A549 (cell line): Measurements from ENCODE around the gene CLEC2B. TPM values are rescaled to one million over a fixed set of nuclear protein-coding genes. Genes with fewer than 3 reads are reported as not detected.
A peak's percentile ranks its signal among the peaks of the same experiment; 100 is the strongest.

ENCODE experiments used
- ATAC-seq, 2 experiments: fragments of 200-7000 bp in 1 of 2; fragments of >200 bp in 1 of 2; cut with Nextera tagmentation in 1 of 2; cut with Tn5 transposase in 1 of 2; 3 replicates each; pipeline versions ENCODE4 v1.8.0 to v1.9.1; 2018 to 2020; ENCODE audit warnings: mild to moderate bottlenecking in 1 of 2, moderate library complexity in 1 of 2
- CTCF ChIA-PET: fragments of 300-600 bp; sonication (Branson Sonifier 250); formaldehyde crosslinking; extraction: SDS; loops from one replicate; lab custom pipeline; 2021; ENCODE audit warnings: antibody characterized with exemption, inconsistent platforms; lab: Yijun Ruan, JAX
- POLR2A ChIA-PET: fragments of 350-600 bp; formaldehyde crosslinking; extraction: SDS; loops from one replicate; lab custom pipeline; 2021; ENCODE audit warnings: antibody characterized with exemption, inconsistent platforms; lab: Yijun Ruan, JAX
- DNase-seq, 2 experiments: peaks; one replicate each; pipeline versions ENCODE4 v3.0.0 to v3.0.0-alpha.2; 2011 to 2016; ENCODE audit warnings: low read depth in 1 of 2, low spot score in 1 of 2
- FAIRE-seq: peaks from 2 replicates; lab custom pipeline; 2011; peaks lifted over from hg19 to GRCh38; lab: Jason Lieb, UNC
- H3K27ac ChIP-seq, 2 experiments: fragments of >200 bp; sonication (Bioruptor Twin); formaldehyde crosslinking; 3 replicates each; pipeline ENCODE4 v1.5.1; 2016 to 2017
- H3K4me1 ChIP-seq: fragments of >200 bp; sonication (Bioruptor Twin); formaldehyde crosslinking; 3 replicates; pipeline ENCODE4 v1.6.1; 2016
- H3K4me2 ChIP-seq: fragments of >200 bp; sonication (Bioruptor Twin); formaldehyde crosslinking; 3 replicates; pipeline ENCODE4 v1.6.1; 2016
- H3K4me3 ChIP-seq: fragments of >200 bp; sonication (Bioruptor Twin); formaldehyde crosslinking; 3 replicates; pipeline ENCODE4 v1.5.1; 2016
- H3K9me3 ChIP-seq: fragments of >200 bp; sonication (Bioruptor Twin); formaldehyde crosslinking; 3 replicates; pipeline ENCODE4 v1.6.1; 2016
- CEBPB ChIP-seq, 2 experiments: fragments of >200 bp in 1 of 2; sonication (Bioruptor Twin) in 1 of 2; formaldehyde crosslinking in 1 of 2; IDR thresholded peaks; 2 replicates each; pipeline ENCODE4 v1.6.1; 2012 to 2016
- CHD4 ChIP-seq: fragments of 200-600 bp; sonication (generic); IDR thresholded peaks from 2 replicates; pipeline ENCODE4 v1.6.1; 2016; ENCODE audit warnings: antibody characterized with exemption, mild to moderate bottlenecking, borderline replicate concordance
- E2F6 ChIP-seq: IDR thresholded peaks from 2 replicates; pipeline ENCODE4 v1.6.1; 2012; ENCODE audit warnings: low read depth, borderline replicate concordance
- EHF ChIP-seq: fragments of 250-450 bp; sonication (Bioruptor Pico); IDR thresholded peaks from 2 replicates; pipeline ENCODE4 v1.5.0; 2020; ENCODE audit warnings: mild to moderate bottlenecking
- EP300 ChIP-seq, 2 experiments: fragments of >200 bp; sonication (Bioruptor Twin); formaldehyde crosslinking; IDR thresholded peaks; 2 replicates in 1 of 2; 3 replicates in 1 of 2; pipeline ENCODE4 v1.6.1; 2016 to 2017
- FOSL2 ChIP-seq, 2 experiments: fragments of 450-650 bp in 1 of 2; fragments of >200 bp in 1 of 2; sonication (Bioruptor Twin) in 1 of 2; formaldehyde crosslinking; IDR thresholded peaks; 2 replicates each; pipeline versions ENCODE4 v1.5.0 to v1.6.1; 2016 to 2020; ENCODE audit warnings: mild to moderate bottlenecking in 1 of 2, moderate library complexity in 1 of 2
- FOXS1 ChIP-seq: fragments of 250-450 bp; sonication (Bioruptor Pico); IDR thresholded peaks from 2 replicates; pipeline ENCODE4 v1.5.0; 2020; ENCODE audit warnings: mild to moderate bottlenecking, moderate library complexity
- GATA3 ChIP-seq: IDR thresholded peaks from 2 replicates; pipeline ENCODE4 v1.6.1; 2012; ENCODE audit warnings: borderline replicate concordance
- HEYL ChIP-seq: fragments of 250-450 bp; sonication (Bioruptor Pico); IDR thresholded peaks from 2 replicates; pipeline ENCODE4 v1.8.0; 2021; ENCODE audit warnings: mild to moderate bottlenecking, moderate library complexity
- HOXA7 ChIP-seq: fragments of 250-450 bp; sonication (Bioruptor Pico); IDR thresholded peaks from 2 replicates; pipeline ENCODE4 v1.5.0; 2020; ENCODE audit warnings: mild to moderate bottlenecking, moderate library complexity
- HOXB13 ChIP-seq: fragments of 250-450 bp; sonication (Bioruptor Pico); IDR thresholded peaks from 2 replicates; pipeline ENCODE4 v1.5.0; 2020; ENCODE audit warnings: low read depth, mild to moderate bottlenecking, moderate library complexity
- MAFK ChIP-seq: fragments of 450-650 bp; IDR thresholded peaks from 2 replicates; pipeline ENCODE4 v1.6.1; 2014; ENCODE audit not compliant: partially characterized antibody
- MYC ChIP-seq: IDR thresholded peaks from 2 replicates; pipeline ENCODE4 v1.6.1; 2012; ENCODE audit warnings: mild to moderate bottlenecking, inconsistent platforms, low read length, improper control_type of control experiment, borderline replicate concordance
- NPAS2 ChIP-seq: fragments of 250-450 bp; sonication (Bioruptor Pico); IDR thresholded peaks from 2 replicates; pipeline ENCODE4 v1.8.0; 2022; ENCODE audit warnings: mild to moderate bottlenecking, moderate library complexity, borderline replicate concordance
- NR3C1 ChIP-seq: fragments of >200 bp; sonication (Bioruptor Twin); formaldehyde crosslinking; IDR thresholded peaks from 3 replicates; pipeline ENCODE4 v1.6.1; 2017
- PHF8 ChIP-seq: fragments of 200-600 bp; sonication (generic); IDR thresholded peaks from 2 replicates; pipeline ENCODE4 v1.6.1; 2016; ENCODE audit warnings: low read depth, mild to moderate bottlenecking, antibody characterized with exemption, moderate library complexity, borderline replicate concordance
- POLR2A ChIP-seq: IDR thresholded peaks from 2 replicates; pipeline ENCODE4 v1.6.1; 2012; ENCODE audit warnings: mild to moderate bottlenecking, low read length
- RAD21 ChIP-seq, 2 experiments: fragments of >200 bp in 1 of 2; sonication (Bioruptor Twin) in 1 of 2; formaldehyde crosslinking in 1 of 2; IDR thresholded peaks in 1 of 2; conservative IDR thresholded peaks in 1 of 2; 2 replicates in 1 of 2; 3 replicates in 1 of 2; pipeline ENCODE4 v1.6.1; 2012 to 2018; ENCODE audit warnings: inconsistent platforms in 1 of 2
- REST ChIP-seq: fragments of 200-600 bp; sonication (generic); IDR thresholded peaks from 2 replicates; pipeline ENCODE4 v1.6.1; 2016; ENCODE audit warnings: antibody characterized with exemption, mild to moderate bottlenecking, moderate library complexity
- RFX5 ChIP-seq: fragments of 450-650 bp; IDR thresholded peaks from 2 replicates; pipeline ENCODE4 v1.7.1; 2014; ENCODE audit warnings: antibody characterized with exemption, mild to moderate bottlenecking, moderate library complexity
- RNF2 ChIP-seq: fragments of 200-600 bp; sonication (generic); IDR thresholded peaks from 2 replicates; pipeline ENCODE4 v1.6.1; 2016; ENCODE audit warnings: low read depth, mild to moderate bottlenecking, antibody characterized with exemption, moderate library complexity, borderline replicate concordance
- SMC3 ChIP-seq: fragments of >200 bp; sonication (Bioruptor Twin); formaldehyde crosslinking; IDR thresholded peaks from 3 replicates; pipeline ENCODE4 v1.6.1; 2018; ENCODE audit warnings: inconsistent platforms
- TFCP2L1 ChIP-seq: fragments of 250-450 bp; sonication (Bioruptor Pico); IDR thresholded peaks from 2 replicates; pipeline ENCODE4 v1.5.0; 2021; ENCODE audit warnings: mild to moderate bottlenecking
- TP53 ChIP-seq: fragments of 250-450 bp; sonication (Bioruptor Pico); IDR thresholded peaks from 2 replicates; pipeline ENCODE4 v1.5.0; 2021; ENCODE audit warnings: mild to moderate bottlenecking, moderate library complexity
- ZFP36 ChIP-seq: fragments of 450-650 bp; IDR thresholded peaks from 2 replicates; pipeline ENCODE4 v1.6.1; 2014; ENCODE audit warnings: borderline replicate concordance; ENCODE audit not compliant: partially characterized antibody
- WGBS: methylation state at CpG from one replicate; pipeline ENCODE4 v1.1.6; 2017; ENCODE audit errors: missing lambda C conversion rate; 5-methylcytosine and 5-hydroxymethylcytosine counted together
- polyA plus RNA-seq, 4 experiments: library from polyadenylated mRNA; depleted of rRNA in 3 of 4; stranded (reverse); fragments of >200 nt; fragmentation: RNase III in 1 of 4; extraction: RNeasy Plus Mini Kit Qiagen cat#74134 plus additional on column Dnase treatment in 1 of 4; gene quantifications; 2 replicates in 3 of 4; 3 replicates in 1 of 4; pipeline ENCODE4 v1.2.3, GENCODE V29; 2011 to 2017

The CLEC2B gene
- polyA plus RNA-seq, 2 of the 4 experiments (the other 2 are of a cell fraction) = 0.30 to 2.1 TPM

GRCh38 chr12:9843407-9843806 is 25.7 kb downstream of the CLEC2B start:
- FAIRE-seq = no peak
- Histone ChIP-seq H3K4me1 (no peaks in the 10 kb centered on the region), H3K4me2 (no peak overlapping the region), H3K4me3 (no peak overlapping the region), H3K9me3 (no peaks in the 10 kb centered on the region), H3K27ac (no peak overlapping the region)
- no peak for DNase-seq
- WGBS = 22% methylated on average over 3 of the region's 3 CpGs
- no peak for ATAC-seq
- TF ChIP-seq EP300 (IDR thresholded peaks at IDR 0.05) = no peak
- ChIA-PET CTCF (no interaction called here), POLR2A (interaction anchor here (0.6 kb wide), 1 partner anchor 1128 kb away, joined by 3 read pairs; no protein-coding TSS in a partner anchor)

GRCh38 chr12:9831720-9832119 is 37.4 kb downstream of the CLEC2B start:
- WGBS = 47% methylated on average over 3 of the region's 3 CpGs
- ATAC-seq (no peak), DNase-seq (no peak), FAIRE-seq (peak; percentile 13)
- no peak overlapping the region for H3K27ac ChIP-seq
- no peak for TF ChIP-seq PHF8
- TF ChIP-seq REST = no peak
- no peak for TF ChIP-seq GATA3
- TF ChIP-seq MYC = no peak
- TF ChIP-seq MAFK = no peak
- no peak for TF ChIP-seq ZFP36
- TF ChIP-seq FOXS1 = no peak
- TF ChIP-seq E2F6 = no peak
- peaks cover 6% of the 10 kb centered on the region; the same call in 2 of the 3 replicates for H3K4me1 ChIP-seq
- CTCF ChIA-PET = no interaction called here
- 0 out of 3 replicates have a peak overlapping the region, but pooled peaks have one; percentile 4 for H3K4me2 ChIP-seq
- POLR2A ChIA-PET = no interaction called here
- H3K4me3 ChIP-seq = no peak overlapping the region
- no peaks in the 10 kb centered on the region for H3K9me3 ChIP-seq

DNA sequence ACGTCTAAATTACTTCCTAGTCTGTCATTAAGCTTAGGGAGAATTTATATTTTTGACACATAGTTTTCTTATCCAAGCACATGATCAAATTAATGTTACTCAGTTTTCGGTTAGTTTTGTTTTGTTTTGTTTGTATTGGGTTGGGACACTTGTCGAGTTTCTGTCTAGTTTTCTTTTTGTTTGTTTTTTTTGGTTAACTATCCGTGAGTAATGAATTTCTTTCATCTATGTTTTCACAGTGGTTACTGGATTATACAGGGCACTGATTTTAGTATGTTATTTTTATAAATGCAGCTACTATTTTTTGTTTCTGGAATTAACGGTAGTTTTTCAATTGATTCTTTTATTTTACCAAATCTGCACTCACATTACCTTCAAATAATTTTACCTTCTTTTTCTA is 39.2 kb downstream of the CLEC2B start:
- no peak overlapping the region for H3K4me2 ChIP-seq
- peaks cover 6% of the 10 kb centered on the region; the same call in 2 of the 3 replicates for H3K4me1 ChIP-seq
- DNase-seq (no peak), ATAC-seq (no peak), FAIRE-seq (no peak)
- ChIA-PET CTCF (no interaction called here), POLR2A (no interaction called here)
- WGBS = 27% methylated on average over 5 of the region's 5 CpGs
- H3K27ac ChIP-seq = no peak overlapping the region
- H3K9me3 ChIP-seq = no peaks in the 10 kb centered on the region
- no peak for TF ChIP-seq TFCP2L1 (CRISPR knock-in tag)
- no peak for TF ChIP-seq HOXA7 (CRISPR knock-in tag)
- 0 out of 2 replicates have a peak, but pooled peaks have one; percentile 9 for TF ChIP-seq RNF2
- TF ChIP-seq HEYL (CRISPR knock-in tag) = no peak
- TF ChIP-seq EP300 (IDR thresholded peaks at IDR 0.05) = no peak
- H3K4me3 ChIP-seq = no peak overlapping the region

DNA sequence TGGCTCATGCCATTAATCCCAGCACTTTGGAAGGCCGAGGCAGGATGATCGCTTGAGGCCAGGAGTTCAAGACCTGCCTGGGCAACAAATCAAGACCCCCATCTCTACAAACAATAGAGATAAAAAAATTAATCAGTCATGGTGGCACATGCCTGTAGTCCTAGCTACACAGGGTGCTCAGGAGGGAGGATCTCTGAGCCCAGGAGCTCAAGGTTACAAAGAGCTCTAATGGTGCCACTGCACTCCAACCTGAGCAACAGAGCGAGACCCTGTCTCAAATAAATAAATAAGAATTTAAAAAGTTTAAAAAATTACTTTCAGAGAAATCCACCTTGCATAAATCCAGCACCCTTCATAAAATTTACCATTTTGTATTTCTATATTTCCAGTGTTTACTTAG is 39.7 kb downstream of the CLEC2B start:
- Histone ChIP-seq H3K9me3 (no peaks in the 10 kb centered on the region), H3K4me1 (peaks cover 6% of the 10 kb centered on the region; the same call in 2 of the 3 replicates), H3K4me3 (no peak overlapping the region), H3K4me2 (no peak overlapping the region), H3K27ac (no peak overlapping the region)
- CTCF ChIA-PET = no interaction called here
- 66% methylated on average over 3 of the region's 3 CpGs for WGBS
- DNase-seq (no peak), ATAC-seq (no peak), FAIRE-seq (no peak)
- no peak for TF ChIP-seq RNF2
- no peak for TF ChIP-seq NPAS2 (CRISPR knock-in tag)
- no peak for TF ChIP-seq PHF8
- no peak for TF ChIP-seq HOXB13 (CRISPR knock-in tag)
- no peak for TF ChIP-seq CHD4
- TF ChIP-seq GATA3 = no peak
- TF ChIP-seq RAD21 (conservative IDR thresholded peaks at IDR 0.05 in 1 of 2, IDR thresholded peaks at IDR 0.05 in 1 of 2) = no peak
- TF ChIP-seq EHF (CRISPR knock-in tag) = no peak
- no peak for TF ChIP-seq TP53
- no peak for TF ChIP-seq EP300 (IDR thresholded peaks at IDR 0.05)
- no peak for TF ChIP-seq RFX5
- no peak for TF ChIP-seq SMC3
- no peak for TF ChIP-seq TFCP2L1 (CRISPR knock-in tag)
- no peak for TF ChIP-seq CEBPB (IDR thresholded peaks at IDR 0.05)
- no peak for TF ChIP-seq FOSL2 (IDR thresholded peaks at IDR 0.05)
- TF ChIP-seq FOSL2 (CRISPR knock-in tag; IDR thresholded peaks at IDR 0.05) = no peak
- TF ChIP-seq NR3C1 = no peak
- no peak for TF ChIP-seq POLR2A
- POLR2A ChIA-PET = no interaction called here
